GM12878 (cell line): Measurements from ENCODE around the gene CFLAR. TPM values are rescaled to one million over a fixed set of nuclear protein-coding genes. Genes with fewer than 3 reads are reported as not detected.

Source experiments
- ATAC-seq: fragments of 200-7000 bp; cut with Tn5 transposase; 3 replicates; pipeline ENCODE4 v1.9.1; 2020; ENCODE audit warnings: mild to moderate bottlenecking, moderate library complexity
- BruUV-seq: library from RNA; stranded (reverse); fragments of 400-500 nt; replicated peaks from 2 replicates; lab custom pipeline; 2021; lab: Mats Ljungman, UMichigan
- CTCF ChIA-PET: fragments of 300-600 bp; sonication (Branson Sonifier 250); formaldehyde crosslinking; extraction: SDS; loops from one replicate; lab custom pipeline; 2021; ENCODE audit warnings: inconsistent platforms; lab: Yijun Ruan, JAX
- POLR2A ChIA-PET: fragments of 350-600 bp; formaldehyde crosslinking; extraction: SDS; loops from one replicate; lab custom pipeline; 2021; ENCODE audit warnings: inconsistent platforms; lab: Charles Lee
- RAD21 ChIA-PET: fragments of 300-600 bp; sonication (Branson Sonifier 250); formaldehyde crosslinking; loops from one replicate; lab custom pipeline; 2023; ENCODE audit warnings: antibody characterized with exemption; ENCODE audit not compliant: unreplicated experiment; lab: Charles Lee
- SMC1A ChIA-PET: fragments of 300-600 bp; sonication (Branson Sonifier 250); formaldehyde crosslinking; loops from one replicate; lab custom pipeline; 2023; ENCODE audit not compliant: unreplicated experiment, uncharacterized antibody; lab: Charles Lee
- DNase-seq: peaks from one replicate; pipeline ENCODE4 v3.0.0-alpha.2; 2011; ENCODE audit warnings: low read depth, low spot score
- FAIRE-seq: peaks from 3 replicates; lab custom pipeline; 2011; peaks lifted over from hg19 to GRCh38; lab: Jason Lieb, UNC
- H2AFZ ChIP-seq: 2 replicates; pipeline ENCODE4 v1.6.0; 2011; ENCODE audit warnings: low read depth, low read length, control low read depth; ENCODE audit not compliant: control insufficient read depth
- H3K27ac ChIP-seq: 2 replicates; pipeline ENCODE4 v1.5.1; 2011; ENCODE audit warnings: control low read depth; ENCODE audit not compliant: control insufficient read depth, insufficient read depth
- H3K27me3 ChIP-seq, 2 experiments: replicated peaks in 1 of 2; 2 replicates each; pipeline versions ENCODE4 v1.6.0 to v1.6.1; 2011; ENCODE audit warnings: low read length in 1 of 2; ENCODE audit not compliant: control insufficient read depth in 2 of 2, insufficient read depth in 2 of 2
- H3K36me3 ChIP-seq, 2 experiments: 2 replicates each; pipeline ENCODE4 v1.5.1; 2011; ENCODE audit warnings: low read length in 1 of 2; ENCODE audit not compliant: control insufficient read depth in 2 of 2, insufficient read depth in 2 of 2
- H3K4me1 ChIP-seq: 2 replicates; pipeline ENCODE4 v1.6.1; 2011; ENCODE audit warnings: mild to moderate bottlenecking, low read length, moderate library complexity, mixed read lengths; ENCODE audit not compliant: control insufficient read depth, insufficient read depth
- H3K4me2 ChIP-seq: 2 replicates; pipeline ENCODE4 v1.6.0; 2011; ENCODE audit warnings: control low read depth; ENCODE audit not compliant: control insufficient read depth, insufficient read depth
- H3K4me3 ChIP-seq: fragments of 200-600 bp; sonication (generic); 2 replicates; pipeline ENCODE4 v1.5.1; 2016
- H3K79me2 ChIP-seq: 2 replicates; pipeline ENCODE4 v1.6.0; 2011; ENCODE audit warnings: low read length; ENCODE audit not compliant: control insufficient read depth, insufficient read depth
- H3K9ac ChIP-seq: 2 replicates; pipeline ENCODE4 v1.8.0; 2011; ENCODE audit warnings: low read length, control low read depth, mixed read lengths; ENCODE audit not compliant: control insufficient read depth, insufficient read depth
- H3K9me3 ChIP-seq: replicated peaks from 3 replicates; pipeline ENCODE4 v1.5.1; 2011; ENCODE audit warnings: mild to moderate bottlenecking, low read length; ENCODE audit not compliant: control insufficient read depth, insufficient read depth
- H4K20me1 ChIP-seq: 2 replicates; pipeline ENCODE4 v1.6.0; 2011; ENCODE audit not compliant: control insufficient read depth, insufficient read depth
- BCL11A ChIP-seq: IDR thresholded peaks from 2 replicates; pipeline ENCODE4 v1.6.1; 2011; ENCODE audit warnings: low read depth, low read length
- IKZF1 ChIP-seq: fragments of 450-650 bp; conservative IDR thresholded peaks from 2 replicates; pipeline ENCODE4 v1.6.1; 2017; ENCODE audit warnings: antibody characterized with exemption, mild to moderate bottlenecking
- JUND ChIP-seq: IDR thresholded peaks from 2 replicates; pipeline ENCODE4 v1.6.1; 2012; ENCODE audit warnings: low read depth, mild to moderate bottlenecking, low read length, improper control_type of control experiment, moderate library complexity
- NFIC ChIP-seq: IDR thresholded peaks from 2 replicates; pipeline ENCODE4 v1.6.1; 2012; ENCODE audit warnings: low read depth, mild to moderate bottlenecking, inconsistent platforms, low read length, moderate library complexity
- NR2C2 ChIP-seq: IDR thresholded peaks from 2 replicates; pipeline ENCODE4 v1.6.1; 2011; ENCODE audit warnings: borderline replicate concordance, low read depth; ENCODE audit not compliant: control insufficient read depth, insufficient read length
- PAX5 ChIP-seq: IDR thresholded peaks from 2 replicates; pipeline ENCODE4 v1.6.1; 2011; ENCODE audit warnings: low read depth, low read length, borderline replicate concordance
- POU2F2 ChIP-seq: IDR thresholded peaks from 3 replicates; pipeline ENCODE4 v1.6.1; 2011; ENCODE audit warnings: low read depth, mild to moderate bottlenecking, low read length, borderline replicate concordance
- REST ChIP-seq: IDR thresholded peaks from 2 replicates; pipeline ENCODE4 v1.6.1; 2012; ENCODE audit warnings: mild to moderate bottlenecking, low read depth, low read length
- SIN3A ChIP-seq: IDR thresholded peaks from 2 replicates; pipeline ENCODE4 v1.6.1; 2012; ENCODE audit warnings: low read depth, low read length, improper control_type of control experiment
- TARDBP ChIP-seq: IDR thresholded peaks from 2 replicates; pipeline ENCODE4 v1.6.1; 2016; ENCODE audit warnings: borderline replicate concordance
- TBL1XR1 ChIP-seq: IDR thresholded peaks from 2 replicates; pipeline ENCODE4 v1.6.1; 2012; ENCODE audit warnings: low read depth, low read length, improper control_type of control experiment
- YBX1 ChIP-seq: fragments of 450-650 bp; IDR thresholded peaks from 2 replicates; pipeline ENCODE4 v1.6.1; 2016; ENCODE audit warnings: antibody characterized with exemption
- ZBTB33 ChIP-seq: fragments of 450-650 bp; IDR thresholded peaks from 2 replicates; pipeline ENCODE4 v1.6.1; 2017; ENCODE audit warnings: mild to moderate bottlenecking
- ZZZ3 ChIP-seq: IDR thresholded peaks from 2 replicates; pipeline ENCODE4 v1.6.1; 2011; ENCODE audit warnings: low read depth; ENCODE audit not compliant: control insufficient read depth, insufficient read length
- WGBS: methylation state at CpG from one replicate; pipeline ENCODE4 v1.1.6; 2016; ENCODE audit warnings: low lambda C conversion rate; ENCODE audit not compliant: insufficient replicate concordance, insufficient coverage; ENCODE audit errors: missing lambda C conversion rate; 5-methylcytosine and 5-hydroxymethylcytosine counted together
- in situ Hi-C: fragments of 300-500 bp; cut with MboI; formaldehyde crosslinking; loops from 9 replicates; pipeline ENCODE4 v1.14.3; 2018; ENCODE audit warnings: mixed read lengths
- intact Hi-C: fragments of 100-400 bp; cut with micrococcal nuclease; formaldehyde crosslinking; loops from one replicate; pipeline ENCODE4 v1.14.2; 2022; ENCODE audit not compliant: unreplicated experiment
- polyA plus RNA-seq, 11 experiments: library from polyadenylated mRNA; depleted of rRNA in 4 of 11; unstranded in 6 of 11; stranded (reverse) in 5 of 11; fragments of >200 nt; fragmentation: Nextera tagmentation in 4 of 11; fragmentation: Illumina TruSeq in 1 of 11; extraction: Ambion mirVana in 4 of 11; extraction: Trizol in 1 of 11; gene quantifications; 1 replicate in 1 of 11; 2 replicates in 10 of 11; pipeline versions ENCODE4 v1.2.1 to v1.2.3, GENCODE V29; 2011 to 2016; ENCODE audit warnings: inconsistent platforms in 2 of 11, missing spikeins in 2 of 11, low read depth in 1 of 11
- total RNA-seq, 4 experiments: library from RNA; depleted of rRNA in 3 of 4; stranded (reverse); fragments of >200 nt in 3 of 4; fragmentation: Illumina TruSeq in 1 of 4; extraction: Trizol in 1 of 4; gene quantifications; 2 replicates each; pipeline versions ENCODE4 v1.2.1 to v1.2.3, GENCODE V29; 2013 to 2021
- TF ChIP-seq, protein P1 (sequence below): IDR thresholded peaks from 2 replicates; pipeline ENCODE4 v1.6.1; 2011; ENCODE audit warnings: low read depth, low read length, improper control_type of control experiment, borderline replicate concordance

Gene CFLAR
- total and polyA plus RNA-seq, 10 of the 15 experiments (the other 5 are each of a cell fraction or from before 2014, with no cell fraction given) = 80.6 to 181 (median 101) TPM

DNA sequence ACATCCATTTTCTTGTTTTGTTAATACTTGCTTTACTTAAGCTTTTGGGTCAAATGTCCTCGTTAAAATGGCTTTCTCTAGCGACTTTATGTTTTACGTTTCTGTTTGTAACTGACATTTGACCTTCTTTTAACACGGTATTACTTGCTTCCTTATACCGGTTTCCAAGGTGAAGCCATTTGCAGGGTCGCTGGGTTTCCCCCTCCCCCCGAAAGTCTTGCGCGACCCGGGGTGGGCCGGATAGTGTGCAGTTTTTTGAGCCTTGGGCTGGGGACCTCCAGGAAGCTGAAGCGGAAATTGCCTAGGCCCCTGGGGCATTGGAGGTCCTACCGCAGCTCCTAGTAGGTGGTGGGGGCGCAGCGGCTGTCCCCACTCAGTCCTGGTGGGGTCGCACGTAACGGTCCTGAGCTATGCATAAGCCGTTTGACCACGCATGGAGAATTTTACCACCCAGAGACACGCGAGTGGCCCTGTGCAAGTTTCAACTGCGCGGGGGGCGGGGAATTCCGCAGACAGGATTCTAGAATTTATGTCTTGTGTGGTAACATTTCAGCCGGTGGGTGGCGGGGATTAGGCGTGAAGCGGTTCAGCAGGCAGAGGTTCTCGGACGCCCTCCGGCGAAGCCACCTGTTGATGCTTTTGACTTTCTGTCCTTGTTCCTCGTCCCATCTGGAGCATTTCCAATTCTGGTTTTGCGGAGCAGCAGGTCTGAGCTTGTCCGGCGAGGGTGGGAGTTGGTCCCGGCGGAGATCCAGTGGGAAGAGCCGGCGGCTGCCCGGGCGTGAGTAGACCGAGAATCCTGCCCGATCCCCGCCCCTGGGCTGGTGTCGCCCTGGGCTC is 2.4 kb downstream of the CFLAR start:
- ChIA-PET CTCF (interaction anchor here (0.7 to 5.0 kb wide), 23 partner anchors 9 to 217 kb away, joined by 3 to 53 read pairs (median 5); partner anchors contain the start of genes CASP10 and HYCC2), RAD21 (interaction anchor here (0.7 to 7.7 kb wide), 15 partner anchors 31 to 229 kb away, joined by 3 to 71 read pairs (median 4); partner anchors contain the start of genes CASP10, NIF3L1 and ORC2), SMC1A (interaction anchor here (0.7 to 9.4 kb wide), 17 partner anchors 13 to 162 kb away, joined by 3 to 143 read pairs (median 4); partner anchors contain the start of genes CASP10, NDUFB3 and ORC2), POLR2A (interaction anchor here (0.5 to 7.0 kb wide), 12 partner anchors 12 to 255 kb away, joined by 3 to 127 read pairs (median 4); partner anchors contain the start of genes CASP10, HYCC2, NDUFB3 and NIF3L1)
- DNase-seq (no peak), ATAC-seq (peak; percentile 61), FAIRE-seq (no peak)
- no peaks in the 10 kb centered on the region for H3K27me3 ChIP-seq
- peaks cover 86% of the 10 kb centered on the region for H3K79me2 ChIP-seq
- peak overlapping the region; percentile 13; the same call in 1 of the 2 replicates for H2AFZ ChIP-seq
- TSS peak; percentile 74 for BruUV-seq
- WGBS = under 1% methylated on average over 48 of the region's 48 CpGs
- intact Hi-C loops (loop anchor here (1.0 to 5.0 kb wide), 6 partner anchors 11 to 306 kb away; partner anchors contain the start of gene ORC2), in situ Hi-C loops (no loop called here)
- peak overlapping the region; percentile 99 for H3K27ac ChIP-seq
- peak overlapping the region; percentile 82 for H3K4me3 ChIP-seq
- H3K9ac ChIP-seq = peak overlapping the region; percentile 99
- H3K4me1 ChIP-seq = peaks cover 16% of the 10 kb centered on the region
- peaks cover 0 to 2% of the 10 kb centered on the region in 2 experiments; a peak in 1 of 4 replicates for H3K36me3 ChIP-seq
- peak overlapping the region; percentile 98 for H3K4me2 ChIP-seq
- no peaks in the 10 kb centered on the region for H4K20me1 ChIP-seq
- no peaks in the 10 kb centered on the region for H3K9me3 ChIP-seq
- TF ChIP-seq BCL11A (peak; percentile 74; the same call in 1 of the 2 replicates), REST (no peak), IKZF1 (peak; percentile 99), TARDBP (peak; percentile 84), POU2F2 (peak; percentile 96), SIN3A (0 out of 2 replicates have a peak, but pooled peaks have one; percentile 32), TBL1XR1 (peak; percentile 96), NFIC (no peak), NR2C2 (no peak), ZBTB33 (no peak), YBX1 (no peak), JUND (0 out of 2 replicates have a peak, but pooled peaks have one; percentile 48), PAX5 (peak; percentile 95), ZZZ3 (no peak)
- TF ChIP-seq, protein P1, sequence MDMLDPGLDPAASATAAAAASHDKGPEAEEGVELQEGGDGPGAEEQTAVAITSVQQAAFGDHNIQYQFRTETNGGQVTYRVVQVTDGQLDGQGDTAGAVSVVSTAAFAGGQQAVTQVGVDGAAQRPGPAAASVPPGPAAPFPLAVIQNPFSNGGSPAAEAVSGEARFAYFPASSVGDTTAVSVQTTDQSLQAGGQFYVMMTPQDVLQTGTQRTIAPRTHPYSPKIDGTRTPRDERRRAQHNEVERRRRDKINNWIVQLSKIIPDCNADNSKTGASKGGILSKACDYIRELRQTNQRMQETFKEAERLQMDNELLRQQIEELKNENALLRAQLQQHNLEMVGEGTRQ = no peak
